K562 (cell line): ENCODE data around the gene PPP1R12C. TPM values are rescaled to one million over a fixed set of nuclear protein-coding genes. Genes with fewer than 3 reads are reported as not detected.

Source experiments
- ARID3A ChIP-seq: IDR thresholded peaks from 2 replicates; pipeline ENCODE4 v1.6.1; 2012; ENCODE audit warnings: low read depth, low read length, improper control_type of control experiment, borderline replicate concordance
- CHD7 ChIP-seq: fragments of 200-600 bp; sonication (generic); IDR thresholded peaks from one replicate; pipeline ENCODE4 v1.6.1; 2012; ENCODE audit warnings: mild to moderate bottlenecking, low read depth, low read length, inconsistent platforms
- MBD1 ChIP-seq: fragments of 250-450 bp; sonication (Bioruptor Pico); IDR thresholded peaks from 2 replicates; pipeline ENCODE4 v1.8.0; 2022; ENCODE audit warnings: inconsistent platforms
- MYC ChIP-seq, 2 experiments: fragments of 250-450 bp in 1 of 2; sonication (Bioruptor Pico) in 1 of 2; IDR thresholded peaks; 2 replicates each; pipeline versions ENCODE4 v1.5.1 to v1.6.1; 2012 to 2021; ENCODE audit warnings: low read depth in 2 of 2, borderline replicate concordance in 1 of 2, improper control_type of control experiment in 1 of 2, low read length in 1 of 2, mild to moderate bottlenecking in 1 of 2, moderate library complexity in 1 of 2
- POLR2G ChIP-seq: fragments of 200-400 bp; formaldehyde crosslinking; IDR thresholded peaks from 2 replicates; pipeline ENCODE4 v1.6.1; 2017; ENCODE audit warnings: low read depth, mild to moderate bottlenecking, antibody characterized with exemption, low read length, moderate library complexity
- TBL1XR1 ChIP-seq, 2 experiments: IDR thresholded peaks; 2 replicates each; pipeline ENCODE4 v1.6.1; 2012; ENCODE audit warnings: improper control_type of control experiment in 2 of 2, low read length in 2 of 2, mild to moderate bottlenecking in 1 of 2
- ZBTB33 ChIP-seq: sonication (generic); formaldehyde crosslinking; IDR thresholded peaks from 2 replicates; pipeline ENCODE4 v1.8.1; 2023; ENCODE audit warnings: mild to moderate bottlenecking, missing genetic modification reagents
- polyA plus RNA-seq, 8 experiments: library from polyadenylated mRNA; depleted of rRNA in 4 of 8; stranded (reverse) in 5 of 8; unstranded in 3 of 8; fragments of >200 nt; fragmentation: Nextera tagmentation in 2 of 8; fragmentation: Illumina TruSeq in 1 of 8; extraction: Ambion mirVana in 2 of 8; extraction: Trizol in 1 of 8; gene quantifications; 2 replicates each; pipeline versions ENCODE4 v1.2.1 to v1.2.3, GENCODE V29; 2011 to 2014; ENCODE audit warnings: inconsistent platforms in 1 of 8, missing spikeins in 1 of 8
- total RNA-seq, 7 experiments: library from RNA; depleted of rRNA in 6 of 7; stranded (reverse); fragments of >200 nt in 6 of 7; fragmentation: Illumina TruSeq in 2 of 7; extraction: Trizol in 2 of 7; gene quantifications; 2 replicates each; pipeline versions ENCODE4 v1.2.1 to v1.2.3, GENCODE V29; 2011 to 2021; ENCODE audit warnings: low replicate concordance in 1 of 7

Gene PPP1R12C
- total and polyA plus RNA-seq, 9 of the 15 experiments (the other 6 are each of a cell fraction or from before 2014, with no cell fraction given) = 1.8 to 136 (median 33.7) TPM

DNA sequence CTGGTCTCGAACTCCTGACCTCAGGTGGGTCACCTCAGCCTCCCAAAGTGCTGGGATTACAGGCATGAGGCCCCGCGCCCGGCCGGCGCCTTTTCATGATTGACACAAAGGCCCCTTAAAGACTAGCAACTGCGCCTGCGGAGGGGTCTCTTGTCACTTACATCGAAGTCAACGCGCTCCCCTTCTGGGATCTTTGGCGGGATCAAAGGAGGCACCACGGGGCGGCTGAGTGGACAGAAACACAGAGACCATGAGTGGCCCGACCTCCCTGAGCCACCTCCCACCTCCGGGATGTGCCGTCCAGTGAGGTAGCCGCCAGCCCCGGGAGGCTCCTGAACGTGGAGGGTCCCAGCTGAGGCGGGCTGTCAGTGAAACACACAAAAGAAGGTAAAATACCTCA lies 24.3 kb upstream of the PPP1R12C start (continued):
- TF ChIP-seq CHD7 (no peak), ARID3A (no peak), MYC (IDR thresholded peaks at IDR 0.05; ENCODE audit: low read depth, low read length) (peak; percentile 2; the same call in 1 of the 2 replicates), MYC (CRISPR knock-in tag; IDR thresholded peaks at IDR 0.05; ENCODE audit: borderline replicate concordance, low read depth) (no peak), TBL1XR1 (IDR thresholded peaks at IDR 0.05; ENCODE audit: low read length in 2 of 2) (no peak), ZBTB33 (CRISPR knock-in tag) (peak; percentile 89), POLR2G (peak; percentile 49; the same call in 1 of the 2 replicates), MBD1 (CRISPR knock-in tag) (no peak)
